Panc1 (cell line): ENCODE measurements around the gene ADAMTS9. TPM values are rescaled to one million over a fixed set of nuclear protein-coding genes. Genes with fewer than 3 reads are reported as not detected.

ENCODE experiments used
- ATAC-seq: fragments of 200-7000 bp; cut with Tn5 transposase; 2 replicates; pipeline ENCODE4 v1.9.1; 2020; ENCODE audit warnings: mild to moderate bottlenecking, moderate library complexity
- BruUV-seq: library from RNA; stranded (reverse); fragments of 400-500 nt; replicated peaks from 2 replicates; lab custom pipeline; 2021; lab: Mats Ljungman, UMichigan
- CTCF ChIA-PET: fragments of 300-600 bp; sonication (Branson Sonifier 250); formaldehyde crosslinking; loops from one replicate; lab custom pipeline; 2022; ENCODE audit warnings: antibody characterized with exemption; lab: Charles Lee
- POLR2A ChIA-PET: fragments of 300-600 bp; sonication (Branson Sonifier 250); formaldehyde crosslinking; loops from one replicate; lab custom pipeline; 2022; ENCODE audit warnings: antibody characterized with exemption; lab: Charles Lee
- DNase-seq: peaks from one replicate; pipeline ENCODE4 v3.0.0-alpha.2; 2010; ENCODE audit warnings: low read depth, low spot score
- H3K27ac ChIP-seq: 2 replicates; pipeline ENCODE4 v1.5.1; 2011; ENCODE audit warnings: mild to moderate bottlenecking, low read length, inconsistent platforms
- H3K27me3 ChIP-seq: fragments of 200-500 bp; sonication (Bioruptor generic); 2 replicates; pipeline ENCODE4 v1.6.0; 2014; ENCODE audit warnings: low read length, inconsistent platforms; ENCODE audit not compliant: control insufficient read depth, insufficient read depth
- H3K36me3 ChIP-seq: fragments of 200-500 bp; sonication (Bioruptor generic); 2 replicates; pipeline ENCODE4 v1.5.1; 2014; ENCODE audit warnings: inconsistent platforms, mild to moderate bottlenecking, low read length, moderate library complexity; ENCODE audit not compliant: control insufficient read depth, insufficient read depth
- H3K4me1 ChIP-seq: 2 replicates; pipeline ENCODE4 v1.5.1; 2011; ENCODE audit warnings: inconsistent platforms, mild to moderate bottlenecking, low read length, moderate library complexity; ENCODE audit not compliant: control insufficient read depth, insufficient read depth
- H3K4me3 ChIP-seq, 2 experiments: 2 replicates each; pipeline ENCODE4 v1.5.1; 2011 to 2012; ENCODE audit warnings: low read depth in 2 of 2, low read length in 2 of 2, mild to moderate bottlenecking in 2 of 2, inconsistent platforms in 1 of 2, moderate library complexity in 1 of 2
- H3K9me3 ChIP-seq: fragments of 200-500 bp; sonication (Bioruptor generic); 2 replicates; pipeline ENCODE4 v1.5.1; 2014; ENCODE audit warnings: low read depth, mild to moderate bottlenecking, inconsistent platforms, low read length, moderate library complexity; ENCODE audit not compliant: control insufficient read depth, insufficient read depth
- CTCF ChIP-seq: fragments of 450-650 bp; IDR thresholded peaks from 2 replicates; pipeline ENCODE4 v1.5.1; 2017; ENCODE audit warnings: mild to moderate bottlenecking
- POLR2AphosphoS5 ChIP-seq: IDR thresholded peaks from 2 replicates; pipeline ENCODE4 v1.6.1; 2012; ENCODE audit warnings: mild to moderate bottlenecking, low read depth, low read length, moderate library complexity
- REST ChIP-seq, 2 experiments: IDR thresholded peaks; 2 replicates each; pipeline ENCODE4 v1.6.1; 2011 to 2012; ENCODE audit warnings: low read depth in 2 of 2, control low read depth in 1 of 2, low read length in 1 of 2, mild to moderate bottlenecking in 1 of 2, moderate library complexity in 1 of 2; ENCODE audit not compliant: insufficient read depth in 1 of 2
- SIN3A ChIP-seq: IDR thresholded peaks from 2 replicates; pipeline ENCODE4 v1.6.1; 2012; ENCODE audit warnings: low read depth, mild to moderate bottlenecking, low read length, moderate library complexity, borderline replicate concordance; ENCODE audit not compliant: insufficient read depth
- TCF7L2 ChIP-seq: IDR thresholded peaks from 2 replicates; pipeline ENCODE4 v1.6.1; 2011; ENCODE audit warnings: mild to moderate bottlenecking, low read depth, low read length, inconsistent platforms
- in situ Hi-C: cut with HindIII; loops from 2 replicates; pipeline ENCODE4 v1.10.0; 2016; ENCODE audit warnings: low sequenced_read_pairs, low pct_unique_long_range_greater_than_20kb
- intact Hi-C: fragments of 100-400 bp; cut with micrococcal nuclease; formaldehyde crosslinking; loops from one replicate; pipeline ENCODE4 v1.10.0; 2022; ENCODE audit not compliant: unreplicated experiment
- total RNA-seq: library from RNA; stranded (reverse); gene quantifications from one replicate; pipeline ENCODE4 v1.2.1, GENCODE V29; 2021; ENCODE audit not compliant: unreplicated experiment

Gene ADAMTS9
- total RNA-seq, 1 experiment from 2014 or later = 0.05 TPM

- ATAC-seq = no peak
- CTCF ChIA-PET = no interaction called here
- POLR2A ChIA-PET = no interaction called here
Measured at GRCh38 chr3:64552966-64553365, 134.8 kb downstream of the ADAMTS9 start.

GRCh38 chr3:64552160-64552559, 135.6 kb downstream of the ADAMTS9 start:
- no peaks in the 10 kb centered on the region for H3K9me3 ChIP-seq
- no peaks in the 10 kb centered on the region for H3K36me3 ChIP-seq
- ATAC-seq = no peak
- ChIA-PET CTCF (no interaction called here), POLR2A (no interaction called here)
- BruUV-seq = no TSS peak
- no peak overlapping the region for H3K4me3 ChIP-seq
- no peak for DNase-seq
- no peak overlapping the region for H3K27ac ChIP-seq
- no peaks in the 10 kb centered on the region for H3K4me1 ChIP-seq
- intact Hi-C loops (no loop called here), in situ Hi-C loops (no loop called here)
- TF ChIP-seq CTCF = no peak
- TF ChIP-seq SIN3A = no peak
- TF ChIP-seq REST (IDR thresholded peaks at IDR 0.05; ENCODE audit: insufficient read depth in 1 of 2, low read depth in 2 of 2, low read length in 1 of 2) = no peak
- no peak for TF ChIP-seq POLR2AphosphoS5
- no peak for TF ChIP-seq TCF7L2
- H3K27me3 ChIP-seq = no peaks in the 10 kb centered on the region

More at GRCh38 chr3:64552966-64553365, 134.8 kb downstream of the ADAMTS9 start:
- Histone ChIP-seq H3K9me3 (no peaks in the 10 kb centered on the region), H3K27me3 (no peaks in the 10 kb centered on the region), H3K4me1 (no peaks in the 10 kb centered on the region), H3K4me3 (no peak overlapping the region), H3K27ac (no peak overlapping the region), H3K36me3 (no peaks in the 10 kb centered on the region)
- intact Hi-C loops (no loop called here), in situ Hi-C loops (no loop called here)
- BruUV-seq = no TSS peak
- TF ChIP-seq REST (IDR thresholded peaks at IDR 0.05; ENCODE audit: insufficient read depth in 1 of 2, low read depth in 2 of 2, low read length in 1 of 2) = no peak
- TF ChIP-seq SIN3A = no peak
- TF ChIP-seq POLR2AphosphoS5 = no peak
- no peak for TF ChIP-seq TCF7L2
- TF ChIP-seq CTCF = no peak
- no peak for DNase-seq
